Chondrocyte (in vitro differentiated cells): ENCODE measurements around the gene RORB. TPM values are rescaled to one million over a fixed set of nuclear protein-coding genes. Genes with fewer than 3 reads are reported as not detected.
A peak's percentile ranks its signal among the peaks of the same experiment; 100 is the strongest.

ENCODE experiments used
- DNase-seq: peaks from one replicate; pipeline ENCODE4 v3.0.0; 2021; ENCODE audit warnings: mixed read lengths, low spot score
- H3K27ac Mint-ChIP-seq: one replicate; pipeline ENCODE4 v1.8.0; 2021; ENCODE audit warnings: mild to moderate bottlenecking, moderate library complexity, mixed read lengths; ENCODE audit not compliant: unreplicated experiment
- H3K27me3 Mint-ChIP-seq: 2 replicates; pipeline ENCODE4 v1.8.0; 2021; ENCODE audit warnings: low read depth, mixed read lengths
- H3K36me3 Mint-ChIP-seq: 2 replicates; pipeline ENCODE4 v1.8.0; 2021; ENCODE audit warnings: low read depth, mixed read lengths
- H3K4me1 Mint-ChIP-seq: 2 replicates; pipeline ENCODE4 v1.8.0; 2021; ENCODE audit warnings: low read depth, mild to moderate bottlenecking, mixed read lengths
- H3K4me3 Mint-ChIP-seq: one replicate; pipeline ENCODE4 v1.8.0; 2021; ENCODE audit warnings: mild to moderate bottlenecking, moderate library complexity, mixed read lengths; ENCODE audit not compliant: unreplicated experiment
- H3K9me3 Mint-ChIP-seq: 2 replicates; pipeline ENCODE4 v1.8.0; 2021; ENCODE audit warnings: low read depth, mixed read lengths
- CTCF ChIP-seq: fragments of 200-600 bp; sonication (generic); IDR thresholded peaks from 2 replicates; pipeline ENCODE4 v1.5.0; 2021; ENCODE audit warnings: antibody characterized with exemption, mild to moderate bottlenecking, moderate library complexity
- long read RNA-seq: library from polyadenylated mRNA; stranded (forward); transcript quantifications from one replicate; pipeline ENCODE4 v2.0.0, GENCODE V29; 2021
- total RNA-seq: library from RNA; stranded (reverse); gene quantifications from 3 replicates; pipeline ENCODE4 v1.2.1, GENCODE V29; 2021

Gene RORB
- not detected in 3 replicates for total RNA-seq
- long read RNA-seq, result 0 reads

GRCh38 chr9:74496819-74497747 is at the start of gene RORB:
Gene RORB, plus strand, starts transcription at chr9:74497335. Its CDS starts 642 bp downstream, at chr9:74497977.
- H3K27ac Mint-ChIP-seq, result no peak within 1 kb of the TSS
- peak within 1 kb of the TSS; percentile 84 for H3K4me3 Mint-ChIP-seq
- peak; percentile 60 for DNase-seq
- no peaks in the 10 kb centered on the region for H3K9me3 Mint-ChIP-seq
- H3K27me3 Mint-ChIP-seq, result peaks cover 69% of the 10 kb centered on the region
- peaks cover 23% of the 10 kb centered on the region for H3K4me1 Mint-ChIP-seq
- TF ChIP-seq CTCF, result no peak
- H3K36me3 Mint-ChIP-seq, result peaks cover 3% of the 10 kb centered on the region

GRCh38 chr9:74447451-74448193 is 49.5 kb upstream of the RORB start:
- no peak overlapping the region for H3K27ac Mint-ChIP-seq
- H3K36me3 Mint-ChIP-seq, result no peaks in the 10 kb centered on the region
- DNase-seq, result no peak
- peaks cover 5% of the 10 kb centered on the region for H3K9me3 Mint-ChIP-seq
- TF ChIP-seq CTCF, result no peak
- H3K4me1 Mint-ChIP-seq, result no peaks in the 10 kb centered on the region
- H3K4me3 Mint-ChIP-seq, result no peak overlapping the region
- no peaks in the 10 kb centered on the region for H3K27me3 Mint-ChIP-seq

- H3K9me3 Mint-ChIP-seq, result peaks cover 5% of the 10 kb centered on the region
- H3K27me3 Mint-ChIP-seq, result no peaks in the 10 kb centered on the region
- H3K4me3 Mint-ChIP-seq, result no peak overlapping the region
- DNase-seq, result no peak
- no peaks in the 10 kb centered on the region for H3K4me1 Mint-ChIP-seq
- no peak for TF ChIP-seq CTCF
- H3K27ac Mint-ChIP-seq, result no peak overlapping the region
- H3K36me3 Mint-ChIP-seq, result no peaks in the 10 kb centered on the region
Observed at GRCh38 chr9:74449060-74449459, 48.1 kb upstream of the RORB start.

- H3K9me3 Mint-ChIP-seq, result no peaks in the 10 kb centered on the region
- TF ChIP-seq CTCF, result no peak
- DNase-seq, result no peak
- no peaks in the 10 kb centered on the region for H3K27me3 Mint-ChIP-seq
- H3K4me1 Mint-ChIP-seq, result no peaks in the 10 kb centered on the region
- H3K36me3 Mint-ChIP-seq, result no peaks in the 10 kb centered on the region
- no peak overlapping the region for H3K27ac Mint-ChIP-seq
- H3K4me3 Mint-ChIP-seq, result no peak overlapping the region
Observed at GRCh38 chr9:74458832-74459231, 38.3 kb upstream of the RORB start.

- no peaks in the 10 kb centered on the region for H3K9me3 Mint-ChIP-seq
- DNase-seq, result no peak
- no peak overlapping the region for H3K27ac Mint-ChIP-seq
- no peaks in the 10 kb centered on the region for H3K4me1 Mint-ChIP-seq
- TF ChIP-seq CTCF, result no peak
- no peak overlapping the region for H3K4me3 Mint-ChIP-seq
- H3K36me3 Mint-ChIP-seq, result no peaks in the 10 kb centered on the region
- no peaks in the 10 kb centered on the region for H3K27me3 Mint-ChIP-seq
Observed at GRCh38 chr9:74463825-74464224, 33.3 kb upstream of the RORB start.
